Measurements from ENCODE around the gene TLX2. TPM values are rescaled to one million over a fixed set of nuclear protein-coding genes. Genes with fewer than 3 reads are reported as not detected.
"Not testable (repeated sequence)": the region's sequence is repeated elsewhere in the genome, so short reads cannot be mapped to it uniquely, and the experiment has no call there.

Gene TLX2
- not detected in 2 replicates for polyA plus RNA-seq (2011; rRNA removed)
- polyA minus RNA-seq (2011; rRNA and poly(A)+ RNA removed): not detected in 2 replicates

DNA sequence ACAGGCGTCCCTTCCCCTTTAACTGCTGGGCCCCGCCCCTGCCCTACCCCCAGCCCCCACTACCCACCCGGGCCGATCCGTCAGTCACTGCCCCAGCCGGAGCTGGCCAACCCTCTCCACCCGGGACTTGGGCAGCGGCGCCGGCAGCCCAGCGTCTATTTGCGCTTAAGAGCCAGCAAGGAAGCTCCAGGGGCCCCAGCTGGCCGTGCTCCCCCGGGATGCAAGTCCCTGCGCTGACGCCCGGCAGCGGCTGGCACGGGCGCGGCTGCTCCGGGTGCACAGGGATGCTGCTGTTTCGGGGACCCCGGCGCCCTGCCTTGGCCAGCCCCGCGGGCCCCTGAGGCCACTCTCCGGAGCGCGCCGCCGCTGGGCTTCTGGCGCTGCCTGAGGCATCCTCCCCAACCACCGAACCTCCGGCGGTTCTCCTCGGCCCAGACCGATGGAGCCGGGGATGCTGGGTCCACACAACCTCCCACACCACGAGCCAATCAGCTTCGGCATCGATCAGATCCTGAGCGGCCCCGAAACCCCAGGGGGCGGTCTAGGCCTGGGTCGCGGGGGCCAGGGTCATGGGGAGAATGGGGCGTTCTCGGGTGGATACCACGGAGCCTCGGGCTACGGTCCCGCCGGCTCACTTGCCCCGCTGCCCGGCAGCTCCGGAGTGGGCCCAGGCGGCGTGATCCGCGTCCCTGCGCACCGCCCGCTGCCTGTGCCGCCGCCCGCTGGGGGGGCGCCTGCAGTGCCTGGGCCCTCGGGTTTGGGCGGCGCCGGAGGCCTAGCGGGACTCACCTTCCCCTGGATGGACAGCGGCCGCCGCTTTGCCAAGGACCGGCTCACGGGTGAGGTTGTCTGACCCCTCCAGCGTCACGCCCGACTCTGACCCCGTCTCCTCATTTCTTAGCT lies at the start of gene TLX2:
Gene TLX2, plus strand, starts transcription at position 83 of the 903 bp plus-strand sequence. Its CDS starts 357 bp downstream, at position 440.
- TF ChIP-seq, protein P1, sequence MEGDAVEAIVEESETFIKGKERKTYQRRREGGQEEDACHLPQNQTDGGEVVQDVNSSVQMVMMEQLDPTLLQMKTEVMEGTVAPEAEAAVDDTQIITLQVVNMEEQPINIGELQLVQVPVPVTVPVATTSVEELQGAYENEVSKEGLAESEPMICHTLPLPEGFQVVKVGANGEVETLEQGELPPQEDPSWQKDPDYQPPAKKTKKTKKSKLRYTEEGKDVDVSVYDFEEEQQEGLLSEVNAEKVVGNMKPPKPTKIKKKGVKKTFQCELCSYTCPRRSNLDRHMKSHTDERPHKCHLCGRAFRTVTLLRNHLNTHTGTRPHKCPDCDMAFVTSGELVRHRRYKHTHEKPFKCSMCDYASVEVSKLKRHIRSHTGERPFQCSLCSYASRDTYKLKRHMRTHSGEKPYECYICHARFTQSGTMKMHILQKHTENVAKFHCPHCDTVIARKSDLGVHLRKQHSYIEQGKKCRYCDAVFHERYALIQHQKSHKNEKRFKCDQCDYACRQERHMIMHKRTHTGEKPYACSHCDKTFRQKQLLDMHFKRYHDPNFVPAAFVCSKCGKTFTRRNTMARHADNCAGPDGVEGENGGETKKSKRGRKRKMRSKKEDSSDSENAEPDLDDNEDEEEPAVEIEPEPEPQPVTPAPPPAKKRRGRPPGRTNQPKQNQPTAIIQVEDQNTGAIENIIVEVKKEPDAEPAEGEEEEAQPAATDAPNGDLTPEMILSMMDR (IDR thresholded peaks at IDR 0.05; ENCODE audit: insufficient read depth, low read depth, low read length): no peak
- ChIA-PET POLR2A (no interaction called here), CTCF (no interaction called here)
- Histone ChIP-seq H3K36me3 (ENCODE audit: control insufficient read depth, insufficient read depth, low read length) (no peaks in the 10 kb centered on the region; the same call in 1 of the 2 replicates), H3K4me3 (ENCODE audit: low read depth, low read length) (no peak within 1 kb of the TSS), H3K27me3 (ENCODE audit: control insufficient read depth, insufficient read depth, low read length) (peaks cover 58% of the 10 kb centered on the region)
- no peak for DNase-seq (ENCODE audit: low read depth)

DNA sequence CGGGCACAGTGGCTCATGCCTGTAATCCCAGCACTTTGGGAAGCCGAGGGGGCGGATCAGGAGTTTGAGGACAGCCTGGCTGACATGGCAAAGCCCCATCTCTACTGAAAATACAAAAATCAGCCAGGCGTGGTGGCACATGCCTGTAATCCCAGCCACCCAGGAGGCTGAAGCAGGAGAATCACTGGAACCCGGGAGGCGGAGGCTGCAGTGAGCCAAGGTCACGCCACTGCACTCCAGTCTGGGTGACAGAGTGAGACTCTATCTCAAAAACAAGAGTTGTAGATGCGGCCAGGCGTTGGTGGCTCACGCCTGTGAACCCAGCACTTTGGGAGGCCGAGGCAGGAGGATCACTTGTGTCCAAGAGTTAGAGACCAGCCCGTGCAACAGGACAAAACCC lies 43.5 kb upstream of the TLX2 start:
- POLR2A ChIA-PET, CTCF ChIA-PET: not testable (repeated sequence)

DNA sequence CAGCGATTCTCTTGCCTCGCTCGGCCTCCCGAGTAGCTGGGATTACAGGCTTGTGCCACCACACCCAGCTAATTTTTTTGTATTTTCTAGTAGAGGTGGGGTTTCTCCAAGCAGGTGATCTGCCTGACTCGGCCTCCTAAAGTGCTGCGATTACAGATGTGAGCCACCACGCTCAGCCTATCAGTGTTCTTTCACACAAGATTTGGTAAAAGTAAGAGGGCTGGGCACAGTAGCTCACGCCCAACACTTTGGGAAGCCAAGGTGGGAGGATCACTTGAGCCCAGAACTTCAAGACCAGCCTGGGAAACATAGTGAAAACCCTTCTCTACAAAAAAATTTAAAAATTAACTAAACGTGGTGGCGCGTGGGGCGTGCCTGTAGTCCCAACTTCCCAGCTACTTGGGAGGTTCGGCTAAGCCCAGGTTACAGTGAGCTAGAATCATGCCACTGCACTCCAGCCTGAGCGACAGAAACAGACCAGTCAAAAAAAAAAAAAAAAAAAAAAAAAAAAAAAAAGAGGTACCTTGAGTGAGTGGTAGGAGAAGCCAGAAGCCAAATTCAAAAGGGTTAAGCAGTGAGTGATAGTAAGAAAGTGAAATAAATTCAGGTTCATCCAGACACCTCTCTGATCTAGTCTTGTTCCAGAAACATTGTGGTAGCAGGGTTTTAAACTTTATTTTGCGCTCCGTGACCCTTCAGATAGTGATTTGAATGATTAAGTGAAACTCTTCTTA lies 42.8 kb upstream of the TLX2 start:
- H3K27me3 ChIP-seq (ENCODE audit: control insufficient read depth, insufficient read depth, low read length): no peaks in the 10 kb centered on the region
- TF ChIP-seq, protein P1 (IDR thresholded peaks at IDR 0.05; ENCODE audit: insufficient read depth, low read depth, low read length): no peak
- ChIA-PET CTCF (interaction anchor here (1.6 kb wide), 1 partner anchor 116 kb away, joined by 5 read pairs; no protein-coding TSS in a partner anchor), POLR2A (no interaction called here)
- H3K4me3 ChIP-seq (ENCODE audit: low read depth, low read length): peak overlapping the region; percentile 76
- DNase-seq (ENCODE audit: low read depth): no peak
- H3K36me3 ChIP-seq (ENCODE audit: control insufficient read depth, insufficient read depth, low read length): peaks cover 13% of the 10 kb centered on the region

More for the DNA sequence above, 43.5 kb upstream of the TLX2 start:
- not testable (repeated sequence) for H3K27me3 ChIP-seq (ENCODE audit: control insufficient read depth, insufficient read depth, low read length); H3K4me3 ChIP-seq (ENCODE audit: low read depth, low read length); DNase-seq (ENCODE audit: low read depth)
- H3K36me3 ChIP-seq (ENCODE audit: control insufficient read depth, insufficient read depth, low read length): peaks cover 13% of the 10 kb centered on the region

DNA sequence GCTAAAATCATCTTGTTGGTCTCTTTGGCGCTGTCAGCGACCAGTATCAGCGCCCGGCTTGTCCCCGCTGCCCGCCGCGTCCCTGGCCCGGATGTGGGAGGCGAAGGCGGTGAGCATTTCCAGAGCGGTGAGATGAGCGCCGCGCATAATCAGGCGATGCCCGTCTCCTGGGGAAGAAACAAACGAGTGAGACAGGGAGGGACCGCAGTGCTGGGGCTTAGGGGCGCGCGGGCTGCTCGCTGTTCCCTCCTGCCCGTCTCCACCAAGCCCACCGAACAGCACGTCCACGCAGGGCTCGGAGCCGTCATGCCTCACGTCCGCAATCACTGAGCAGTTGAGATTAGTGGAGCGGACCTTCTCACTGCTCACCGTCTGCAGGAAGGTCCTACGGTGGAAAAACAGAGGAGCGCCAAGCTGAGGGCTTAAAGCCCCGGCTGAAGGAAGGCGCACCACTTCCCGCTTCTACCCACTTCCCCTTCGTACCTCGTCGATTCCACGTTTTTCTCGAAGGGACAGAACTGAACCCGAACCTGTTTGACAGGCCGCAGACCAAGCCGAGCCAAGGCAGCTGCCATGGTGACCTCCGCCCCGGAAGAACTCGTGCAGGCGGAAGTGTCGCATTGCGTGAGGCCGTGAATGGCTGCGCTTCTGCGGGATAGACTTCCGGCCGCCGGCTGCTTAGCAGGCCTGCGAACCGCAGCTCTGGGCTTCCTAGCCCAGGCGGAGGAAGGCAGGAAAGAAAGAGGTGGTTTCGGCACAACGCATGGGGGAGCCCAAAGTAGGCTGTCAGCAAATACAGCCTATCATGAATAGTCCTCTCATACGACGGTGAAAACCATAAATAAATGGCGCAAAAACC lies 41.9 kb upstream of the TLX2 start, which contains the start of gene MRPL53:
Gene MRPL53, minus strand, starts transcription at position 595 of the 859 bp plus-strand sequence. Its CDS starts 20 bp downstream, at position 575.
- peaks cover 13% of the 10 kb centered on the region for H3K36me3 ChIP-seq (ENCODE audit: control insufficient read depth, insufficient read depth, low read length)
- ChIA-PET CTCF (interaction anchor here (1.1 to 2.7 kb wide), 3 partner anchors 10 to 115 kb away, joined by 4 to 10 read pairs (median 5); partner anchors contain the start of genes CCDC142 and TTC31), POLR2A (interaction anchor here (0.9 kb wide), 1 partner anchor 17 kb away, joined by 3 read pairs; the partner anchor contains the start of gene INO80B)
- DNase-seq (ENCODE audit: low read depth): peak; percentile 49
- no peaks in the 10 kb centered on the region for H3K27me3 ChIP-seq (ENCODE audit: control insufficient read depth, insufficient read depth, low read length)
- H3K4me3 ChIP-seq (ENCODE audit: low read depth, low read length): peak within 1 kb of the TSS; percentile 76
- TF ChIP-seq, protein P1 (IDR thresholded peaks at IDR 0.05; ENCODE audit: insufficient read depth, low read depth, low read length): no peak

DNA sequence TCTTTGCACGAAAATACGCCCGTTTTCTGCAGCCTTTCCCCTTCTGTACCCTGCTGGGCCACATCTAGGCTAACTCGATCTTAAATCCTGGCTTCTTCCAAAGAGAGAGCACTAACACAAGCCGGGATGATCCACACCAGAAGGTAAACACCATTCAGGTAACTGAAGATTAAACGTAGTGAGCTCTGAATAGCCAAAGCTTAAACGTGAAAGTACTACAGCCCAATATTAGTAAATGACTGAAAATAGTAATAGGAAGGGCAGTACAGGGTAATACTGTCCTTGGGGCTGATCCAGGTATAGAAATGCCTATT lies 41.3 kb upstream of the TLX2 start:
- POLR2A ChIA-PET: interaction anchor here (0.9 kb wide), 1 partner anchor 18 kb away, joined by 3 read pairs; the partner anchor contains the start of gene INO80B
- CTCF ChIA-PET: interaction anchor here (0.8 to 2.7 kb wide), 4 partner anchors 9 to 116 kb away, joined by 3 to 10 read pairs (median 4); partner anchors contain the start of genes CCDC142 and TTC31
- TF ChIP-seq, protein P1 (IDR thresholded peaks at IDR 0.05; ENCODE audit: insufficient read depth, low read depth, low read length): no peak
- Histone ChIP-seq H3K36me3 (ENCODE audit: control insufficient read depth, insufficient read depth, low read length) (peaks cover 17% of the 10 kb centered on the region), H3K27me3 (ENCODE audit: control insufficient read depth, insufficient read depth, low read length) (no peaks in the 10 kb centered on the region), H3K4me3 (ENCODE audit: low read depth, low read length) (peak overlapping the region; percentile 76)
- no peak for DNase-seq (ENCODE audit: low read depth)
